ENCODE results near the gene TM4SF5. TPM values are rescaled to one million over a fixed set of nuclear protein-coding genes. Genes with fewer than 3 reads are reported as not detected.

TM4SF5 gene
- total RNA-seq, 2 experiments from 2014 or later = not detected

DNA sequence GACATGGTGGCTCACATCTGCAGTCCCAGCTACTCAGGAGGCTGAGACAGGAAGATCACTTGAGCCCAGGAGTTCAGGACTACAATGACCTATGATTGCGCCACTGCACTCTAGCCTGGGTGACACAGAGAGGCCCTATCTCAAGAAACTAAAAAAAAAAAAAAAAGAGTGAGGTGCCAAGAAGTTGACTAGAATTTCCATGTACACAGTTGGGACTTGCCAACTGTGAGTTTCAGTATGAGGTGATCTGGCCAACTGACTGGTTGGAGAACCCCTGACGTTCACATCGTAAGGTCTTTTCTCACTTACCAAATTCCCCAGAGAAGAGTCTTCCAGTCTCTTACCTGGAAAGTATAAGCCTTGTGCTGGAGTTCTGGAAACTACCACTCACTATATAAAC, 43.6 kb upstream of the TM4SF5 start:
- CTCF ChIA-PET = interaction anchor here (0.8 kb wide), 1 partner anchor 26 kb away, joined by 3 read pairs; no protein-coding TSS in a partner anchor
- intact Hi-C loops (cut with micrococcal nuclease) = no loop called here
- peak; percentile 70 for DNase-seq
- H3K4me1 Mint-ChIP-seq (ENCODE audit: low read depth) = peaks cover 31% of the 10 kb centered on the region
- no peaks in the 10 kb centered on the region for H3K27me3 Mint-ChIP-seq
- H3K9me3 Mint-ChIP-seq = no peaks in the 10 kb centered on the region
- POLR2A ChIA-PET = interaction anchor here (0.8 to 1.1 kb wide), 2 partner anchors 9 to 171 kb away, joined by 3 to 4 read pairs; partner anchors contain the start of gene C17orf107
- ATAC-seq = peak; percentile 24
- H3K36me3 Mint-ChIP-seq (ENCODE audit: low read depth) = no peaks in the 10 kb centered on the region
- H3K4me3 Mint-ChIP-seq = peak overlapping the region; percentile 49
- H3K27ac Mint-ChIP-seq = peak overlapping the region; percentile 89
- TF ChIP-seq CTCF (IDR thresholded peaks at IDR 0.05) = no peak

DNA sequence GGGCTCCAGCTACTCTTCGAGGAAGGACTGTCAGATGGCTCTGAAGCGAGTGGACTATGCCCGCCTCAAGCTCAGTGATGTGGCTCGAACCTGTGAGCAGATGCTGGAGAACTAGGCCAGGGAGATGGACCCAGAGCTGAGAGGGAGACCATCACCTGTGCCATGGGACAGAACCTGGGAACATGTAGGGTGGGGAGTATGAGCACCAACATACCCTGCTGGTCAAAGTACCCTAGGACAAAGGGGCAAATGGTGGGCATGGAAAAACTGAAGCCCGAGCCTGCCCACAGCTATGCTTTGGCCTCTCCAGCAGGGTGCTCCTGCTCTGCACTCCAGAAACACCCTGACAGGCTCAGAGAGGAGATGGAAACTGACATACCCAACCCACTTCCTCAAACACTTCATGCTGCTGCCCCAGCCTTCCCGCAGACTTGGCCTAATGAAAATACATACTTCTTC, 38.6 kb upstream of the TM4SF5 start:
- Mint-ChIP-seq H3K27ac (peak overlapping the region; percentile 28), H3K9me3 (no peaks in the 10 kb centered on the region), H3K36me3 (ENCODE audit: low read depth) (no peaks in the 10 kb centered on the region), H3K4me3 (no peak overlapping the region), H3K27me3 (peaks cover 1% of the 10 kb centered on the region), H3K4me1 (ENCODE audit: low read depth) (peaks cover 31% of the 10 kb centered on the region)
- CTCF ChIA-PET = interaction anchor here (0.8 to 2.7 kb wide), 2 partner anchors 57 to 152 kb away, joined by 3 to 14 read pairs; no protein-coding TSS in a partner anchor
- intact Hi-C loops (cut with micrococcal nuclease) = no loop called here
- POLR2A ChIA-PET = interaction anchor here (0.8 to 1.0 kb wide), 2 partner anchors 10 to 12 kb away, joined by 3 read pairs; no protein-coding TSS in a partner anchor
- TF ChIP-seq CTCF (IDR thresholded peaks at IDR 0.05) = no peak
- no peak for ATAC-seq
- no peak for DNase-seq

- ChIA-PET POLR2A (interaction anchor here (0.7 kb wide), 1 partner anchor 30 kb away, joined by 3 read pairs; no protein-coding TSS in a partner anchor), CTCF (interaction anchor here (1.2 kb wide), 1 partner anchor 21 kb away, joined by 4 read pairs; no protein-coding TSS in a partner anchor)
- Mint-ChIP-seq H3K27me3 (peaks cover 9% of the 10 kb centered on the region), H3K36me3 (ENCODE audit: low read depth) (no peaks in the 10 kb centered on the region), H3K27ac (no peak overlapping the region), H3K4me3 (no peak overlapping the region), H3K9me3 (no peaks in the 10 kb centered on the region), H3K4me1 (ENCODE audit: low read depth) (peaks cover 35% of the 10 kb centered on the region)
- ATAC-seq (no peak), DNase-seq (no peak)
- TF ChIP-seq CTCF (IDR thresholded peaks at IDR 0.05) = no peak
- intact Hi-C loops (cut with micrococcal nuclease) = no loop called here
Observed at GRCh38 chr17:4734857-4735475, 36.7 kb upstream of the TM4SF5 start.

DNA sequence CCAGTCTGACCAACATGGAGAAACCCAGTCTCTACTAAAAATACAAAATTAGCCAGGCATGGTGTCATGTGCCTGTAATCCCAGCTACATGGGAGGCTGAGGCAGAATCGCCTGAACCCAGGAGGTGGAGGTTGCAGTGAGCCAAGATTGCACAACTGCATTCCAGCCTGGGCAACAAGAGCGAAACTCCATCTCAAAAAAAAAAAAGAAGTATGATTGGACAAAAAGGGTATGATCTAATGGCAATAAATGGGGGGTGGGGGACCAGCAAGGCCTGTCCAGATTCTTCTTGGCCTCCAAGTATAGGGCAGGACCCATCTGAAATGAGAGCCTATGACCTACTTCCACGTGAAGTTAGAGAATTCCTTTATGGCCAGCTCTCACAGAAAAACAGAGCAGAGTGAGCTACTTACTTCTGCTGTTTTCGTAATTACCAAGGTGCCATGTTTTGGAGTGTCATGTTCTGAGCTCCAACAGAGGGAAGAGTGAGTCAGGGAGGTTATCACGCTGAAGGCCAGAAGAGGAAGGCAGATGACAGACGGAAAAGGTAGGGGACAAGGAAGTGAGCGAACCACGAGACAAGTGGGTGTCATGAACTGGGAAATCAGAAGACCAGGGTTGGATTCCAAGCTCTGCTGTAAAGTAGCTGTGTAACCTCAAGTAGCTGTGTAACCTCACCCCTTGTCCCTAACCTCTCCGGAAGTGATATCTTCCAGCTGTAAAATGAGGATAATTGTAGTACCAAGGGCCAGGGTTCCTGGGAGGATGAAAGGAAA, 35.6 kb upstream of the TM4SF5 start:
- POLR2A ChIA-PET = interaction anchor here (1.2 kb wide), 1 partner anchor 54 kb away, joined by 5 read pairs; no protein-coding TSS in a partner anchor
- Mint-ChIP-seq H3K4me3 (no peak overlapping the region), H3K36me3 (ENCODE audit: low read depth) (no peaks in the 10 kb centered on the region), H3K27ac (no peak overlapping the region), H3K27me3 (peaks cover 17% of the 10 kb centered on the region), H3K4me1 (ENCODE audit: low read depth) (peaks cover 36% of the 10 kb centered on the region), H3K9me3 (no peaks in the 10 kb centered on the region)
- no peak for TF ChIP-seq CTCF (IDR thresholded peaks at IDR 0.05)
- ATAC-seq (no peak), DNase-seq (peak; percentile 29)
- intact Hi-C loops (cut with micrococcal nuclease) = no loop called here
- CTCF ChIA-PET = interaction anchor here (1.2 kb wide), 2 partner anchors 54 to 173 kb away, joined by 3 read pairs; no protein-coding TSS in a partner anchor

All from activated CD8-positive, alpha-beta T cell treated with anti-CD3 and anti-CD28 coated beads for 36 hours (primary cell).